Measurements from ENCODE around the gene ENTPD6. TPM values are rescaled to one million over a fixed set of nuclear protein-coding genes. Genes with fewer than 3 reads are reported as not detected.
"Not testable (repeated sequence)": the region's sequence is repeated elsewhere in the genome, so short reads cannot be mapped to it uniquely, and the experiment has no call there.

ENTPD6 gene
- total RNA-seq, 2 donors from 2014 or later = 62.5 to 63.2 TPM

DNA sequence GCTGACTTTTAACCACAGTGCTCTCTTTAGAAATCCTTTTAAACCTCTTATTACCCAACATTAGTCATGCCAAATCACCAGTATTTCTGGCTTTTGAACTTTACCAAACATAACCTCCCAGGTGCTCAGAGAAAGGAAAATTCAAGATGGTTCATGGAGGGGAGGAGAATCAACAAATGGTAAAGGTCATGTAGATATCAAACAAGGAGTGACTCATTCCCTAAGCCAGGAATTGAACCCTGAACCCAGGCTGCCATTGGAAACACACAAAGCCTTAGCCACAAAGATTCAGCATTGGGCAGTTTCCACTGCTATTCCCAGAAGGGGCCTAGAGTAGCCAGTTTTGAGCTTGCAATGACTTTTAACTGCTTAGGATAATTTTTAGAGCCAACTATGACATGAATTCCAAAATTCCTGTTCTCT lies 21.6 kb upstream of the ENTPD6 start:
- DNase-seq (no peak), ATAC-seq (no peak)
- Mint-ChIP-seq H3K4me3 (no peak overlapping the region), H3K4me1 (peaks cover 2% of the 10 kb centered on the region), H3K27me3 (peaks cover 21% of the 10 kb centered on the region), H3K27ac (no peak overlapping the region), H3K36me3 (ENCODE audit: low read depth) (no peaks in the 10 kb centered on the region)
- no peaks in the 10 kb centered on the region for H3K9me3 ChIP-seq (ENCODE audit: control insufficient read depth, low read length, poor library complexity, severe bottlenecking)

DNA sequence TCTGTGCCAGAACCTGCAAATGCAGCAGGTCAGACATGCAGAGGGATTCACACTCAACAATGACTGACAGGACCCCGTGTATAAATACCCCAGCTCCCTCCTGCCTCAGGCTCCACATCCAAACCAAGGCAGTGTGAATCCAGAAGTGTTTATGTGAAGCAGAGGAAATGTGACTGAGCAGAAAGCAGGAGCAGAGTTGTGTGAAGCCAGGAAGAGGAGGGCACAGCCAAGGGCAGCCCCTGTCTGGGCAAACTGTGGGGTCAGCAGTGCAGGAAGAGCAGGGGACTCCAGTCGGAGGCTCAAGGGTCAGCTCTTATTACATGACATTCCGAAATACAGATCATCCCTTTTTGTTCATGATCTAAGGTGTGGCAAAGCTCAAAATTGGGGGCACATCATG lies 19.3 kb upstream of the ENTPD6 start:
- DNase-seq (no peak), ATAC-seq (no peak)
- no peaks in the 10 kb centered on the region for H3K9me3 ChIP-seq (ENCODE audit: control insufficient read depth, low read length, poor library complexity, severe bottlenecking)
- peaks cover 17% of the 10 kb centered on the region for H3K27me3 Mint-ChIP-seq
- peaks cover 5% of the 10 kb centered on the region for H3K4me1 Mint-ChIP-seq
- H3K27ac Mint-ChIP-seq = no peak overlapping the region
- H3K4me3 Mint-ChIP-seq = no peak overlapping the region
- H3K36me3 Mint-ChIP-seq (ENCODE audit: low read depth) = no peaks in the 10 kb centered on the region

DNA sequence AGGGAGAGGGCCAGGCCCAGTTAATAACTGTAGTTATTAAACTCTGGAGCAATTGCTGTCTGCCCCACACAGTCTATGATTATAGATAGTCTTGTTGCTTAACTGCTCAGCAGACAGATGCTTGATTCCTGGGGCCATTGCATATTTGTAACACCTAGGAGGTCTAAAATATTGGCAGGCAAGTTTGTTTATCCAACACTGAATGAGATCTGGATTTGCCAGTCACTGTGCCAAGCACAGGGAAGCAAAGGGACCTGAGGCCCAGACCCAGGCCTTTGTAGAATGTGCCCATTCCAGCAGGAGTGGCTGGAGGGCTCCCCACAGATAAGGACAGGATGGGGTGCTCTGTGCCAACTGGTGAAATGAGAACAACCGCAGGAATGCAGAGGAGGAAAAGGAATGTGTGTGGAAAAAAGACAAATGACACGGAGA lies 17.6 kb upstream of the ENTPD6 start:
- DNase-seq (no peak), ATAC-seq (no peak)
- H3K4me1 Mint-ChIP-seq = peaks cover 3% of the 10 kb centered on the region
- no peak overlapping the region for H3K4me3 Mint-ChIP-seq
- no peaks in the 10 kb centered on the region for H3K9me3 ChIP-seq (ENCODE audit: control insufficient read depth, low read length, poor library complexity, severe bottlenecking)
- no peaks in the 10 kb centered on the region for H3K36me3 Mint-ChIP-seq (ENCODE audit: low read depth)
- H3K27me3 Mint-ChIP-seq = peaks cover 17% of the 10 kb centered on the region
- no peak overlapping the region for H3K27ac Mint-ChIP-seq

DNA sequence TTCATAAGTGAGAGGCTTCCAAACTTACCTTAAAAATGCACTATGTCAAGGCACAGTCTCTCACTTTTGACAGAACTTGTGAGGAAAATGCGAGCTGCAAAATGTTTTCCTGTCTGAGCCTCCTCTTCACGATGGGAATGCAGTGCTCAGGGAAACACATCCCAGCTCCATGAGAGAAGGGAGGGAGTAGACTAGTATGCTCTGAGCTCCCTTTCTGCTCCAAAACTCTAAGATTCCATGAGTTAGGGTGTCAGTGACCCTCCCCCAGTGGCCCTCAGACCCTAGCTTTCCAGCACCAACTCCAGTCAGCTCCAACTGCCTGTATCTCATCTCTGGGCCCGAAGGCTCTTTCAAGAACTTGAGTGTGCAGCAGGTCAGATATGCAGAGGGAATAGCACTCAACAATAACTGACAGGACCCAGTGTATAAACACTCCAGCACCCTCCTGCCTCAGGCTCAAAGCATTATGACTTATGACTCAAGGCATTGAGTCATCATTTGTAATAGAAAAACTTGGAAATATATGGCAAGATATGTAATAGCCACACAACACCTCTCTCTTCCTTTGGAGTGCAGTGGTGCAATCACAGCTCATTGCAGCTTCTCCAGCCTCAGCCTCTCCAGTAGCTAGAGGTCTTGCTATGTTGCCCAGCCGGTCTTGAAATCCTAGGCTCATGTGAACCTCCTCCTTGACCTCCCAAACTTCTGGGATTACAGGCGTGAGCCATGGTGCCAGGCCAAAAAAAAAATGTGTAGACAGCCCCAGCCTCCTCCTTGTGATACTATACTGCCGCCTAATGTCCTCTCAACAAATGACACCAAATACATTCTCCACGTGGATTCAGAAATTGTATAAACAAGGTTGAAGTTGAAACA lies 16.7 kb upstream of the ENTPD6 start:
- ATAC-seq (peak; percentile 79), DNase-seq (no peak)
- H3K4me3 Mint-ChIP-seq = no peak overlapping the region
- H3K36me3 Mint-ChIP-seq (ENCODE audit: low read depth) = no peaks in the 10 kb centered on the region
- H3K9me3 ChIP-seq (ENCODE audit: control insufficient read depth, low read length, poor library complexity, severe bottlenecking) = no peaks in the 10 kb centered on the region
- no peak overlapping the region for H3K27ac Mint-ChIP-seq
- peaks cover 3% of the 10 kb centered on the region for H3K4me1 Mint-ChIP-seq
- peaks cover 17% of the 10 kb centered on the region for H3K27me3 Mint-ChIP-seq

DNA sequence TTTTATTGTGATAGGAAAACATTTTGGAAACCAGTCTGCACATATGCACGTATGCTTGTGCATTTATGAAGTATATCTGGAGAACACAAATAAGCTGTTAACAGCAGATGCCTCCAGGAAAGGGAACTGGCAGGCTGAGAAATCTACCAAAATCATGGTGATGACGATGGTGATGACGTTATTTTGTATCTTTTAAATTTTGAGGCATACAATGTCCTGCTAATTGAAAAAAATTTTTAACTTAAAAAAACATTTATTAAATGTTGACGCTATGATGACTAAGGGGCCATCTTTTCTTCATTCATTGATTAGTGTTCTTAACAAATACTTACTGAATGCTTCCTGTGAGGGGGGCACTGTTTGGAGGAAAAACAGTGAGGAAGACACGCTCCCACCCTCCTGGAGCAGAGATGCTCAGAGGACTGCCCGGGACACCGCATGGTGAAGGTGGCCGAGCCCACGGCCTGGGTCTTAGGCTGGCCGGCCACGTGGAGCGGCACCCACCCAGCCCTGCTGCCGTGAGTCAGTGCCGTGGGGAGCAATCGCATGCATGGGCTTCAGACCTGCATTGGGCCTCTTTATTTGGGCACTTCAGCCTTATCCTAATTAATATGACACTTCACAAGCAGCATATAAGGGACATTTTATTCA lies 15.9 kb upstream of the ENTPD6 start:
- DNase-seq = no peak
- H3K27ac Mint-ChIP-seq = no peak overlapping the region
- no peak for ATAC-seq

DNA sequence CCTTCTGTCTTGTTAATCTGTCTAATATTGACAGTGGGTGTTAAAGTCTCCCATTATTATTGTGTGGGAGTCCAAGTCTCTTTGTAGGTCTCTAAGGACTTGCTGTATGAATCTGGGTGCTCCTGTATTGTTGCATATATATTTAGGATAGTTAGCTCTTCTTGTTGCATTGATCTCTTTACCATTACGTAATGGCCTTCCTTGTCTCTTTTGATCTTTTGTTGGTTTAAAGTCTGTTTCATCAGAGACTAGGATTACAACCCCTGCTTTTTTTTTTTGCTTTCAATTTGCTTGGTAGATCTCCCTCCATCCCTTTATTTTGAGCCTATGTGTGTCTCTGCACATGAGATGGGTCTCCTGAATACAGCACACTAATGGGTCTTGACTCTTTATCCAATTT lies 11.1 kb upstream of the ENTPD6 start:
- not testable (repeated sequence) for H3K27ac Mint-ChIP-seq; DNase-seq; H3K4me3 Mint-ChIP-seq; ATAC-seq; H3K36me3 Mint-ChIP-seq (ENCODE audit: low read depth); H3K4me1 Mint-ChIP-seq; H3K9me3 ChIP-seq (ENCODE audit: control insufficient read depth, low read length, poor library complexity, severe bottlenecking)
- peaks cover 32% of the 10 kb centered on the region for H3K27me3 Mint-ChIP-seq

More for the DNA sequence above, 15.9 kb upstream of the ENTPD6 start:
- H3K9me3 ChIP-seq (ENCODE audit: control insufficient read depth, low read length, poor library complexity, severe bottlenecking) = no peaks in the 10 kb centered on the region
- no peak overlapping the region for H3K4me3 Mint-ChIP-seq
- H3K27me3 Mint-ChIP-seq = peaks cover 16% of the 10 kb centered on the region
- peaks cover 3% of the 10 kb centered on the region for H3K4me1 Mint-ChIP-seq
- no peaks in the 10 kb centered on the region for H3K36me3 Mint-ChIP-seq (ENCODE audit: low read depth)

DNA sequence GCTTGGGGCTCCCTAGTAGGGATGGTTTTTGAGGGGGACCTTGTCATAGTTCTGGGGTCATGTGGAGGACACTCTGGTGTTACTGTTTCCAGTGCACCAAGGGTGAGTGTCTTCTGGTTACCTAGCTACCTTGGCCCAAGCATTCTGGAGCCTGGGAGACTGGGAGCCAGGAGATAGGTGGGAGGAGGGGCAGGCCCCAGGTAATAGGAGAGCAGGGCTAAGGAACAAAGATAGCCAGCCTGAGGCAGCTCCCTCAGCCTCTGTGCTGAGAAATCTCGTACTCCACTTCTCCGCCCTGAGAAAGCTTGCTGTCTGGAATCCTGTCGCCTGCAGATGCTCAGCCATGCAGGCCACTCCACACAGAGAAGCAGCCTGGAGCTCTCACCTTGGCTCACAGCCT lies 8.3 kb upstream of the ENTPD6 start:
- Mint-ChIP-seq H3K27ac (no peak overlapping the region), H3K27me3 (peaks cover 50% of the 10 kb centered on the region), H3K4me3 (no peak overlapping the region), H3K36me3 (ENCODE audit: low read depth) (peaks cover 8% of the 10 kb centered on the region), H3K4me1 (no peaks in the 10 kb centered on the region)
- H3K9me3 ChIP-seq (ENCODE audit: control insufficient read depth, low read length, poor library complexity, severe bottlenecking) = no peaks in the 10 kb centered on the region
- ATAC-seq = no peak
- no peak for DNase-seq

DNA sequence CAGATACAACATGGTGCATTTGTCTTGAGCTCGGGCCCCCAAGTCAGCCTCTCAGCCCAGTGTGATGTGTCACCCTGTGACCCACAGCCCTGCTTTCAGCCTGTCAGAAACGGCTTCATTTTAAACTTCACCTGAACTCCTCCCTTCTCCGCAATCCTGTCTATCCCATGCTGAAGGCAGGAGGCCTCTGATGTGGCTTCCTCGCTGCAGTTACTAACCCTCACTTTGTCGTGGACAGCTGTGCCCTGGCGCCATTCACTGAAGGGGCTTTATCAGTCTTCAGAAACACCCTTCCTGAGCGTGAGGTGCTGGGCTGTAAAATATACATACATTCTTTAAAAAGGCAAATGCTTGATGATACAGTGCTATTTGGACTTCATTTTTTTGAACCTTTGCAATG lies 7.9 kb upstream of the ENTPD6 start:
- no peak for DNase-seq
- no peak overlapping the region for H3K4me3 Mint-ChIP-seq
- no peak for ATAC-seq

DNA sequence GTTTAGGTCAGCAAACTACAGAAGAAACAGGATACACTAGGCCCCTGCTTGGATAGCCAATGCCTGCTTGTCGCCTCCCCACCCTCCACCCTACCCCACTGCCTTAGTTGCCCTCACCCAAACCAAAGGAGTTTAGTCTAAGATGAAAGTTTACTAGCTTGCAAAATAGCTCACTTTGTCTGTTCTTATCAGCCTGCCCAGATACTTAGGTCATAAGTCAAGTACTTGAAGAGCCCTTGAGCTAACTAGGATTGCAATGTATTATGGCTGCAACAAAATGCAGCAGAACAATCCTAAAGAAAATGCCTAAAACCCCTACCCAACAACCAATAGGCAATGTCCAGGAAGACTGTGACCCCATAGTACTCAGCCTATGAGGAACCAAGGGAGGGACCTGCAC lies 7.3 kb upstream of the ENTPD6 start:
- peaks cover 50% of the 10 kb centered on the region for H3K27me3 Mint-ChIP-seq

More for the DNA sequence above, 7.9 kb upstream of the ENTPD6 start:
- no peaks in the 10 kb centered on the region for H3K9me3 ChIP-seq (ENCODE audit: control insufficient read depth, low read length, poor library complexity, severe bottlenecking)
- H3K27me3 Mint-ChIP-seq = peaks cover 50% of the 10 kb centered on the region
- no peaks in the 10 kb centered on the region for H3K4me1 Mint-ChIP-seq
- H3K36me3 Mint-ChIP-seq (ENCODE audit: low read depth) = peaks cover 8% of the 10 kb centered on the region
- H3K27ac Mint-ChIP-seq = no peak overlapping the region

DNA sequence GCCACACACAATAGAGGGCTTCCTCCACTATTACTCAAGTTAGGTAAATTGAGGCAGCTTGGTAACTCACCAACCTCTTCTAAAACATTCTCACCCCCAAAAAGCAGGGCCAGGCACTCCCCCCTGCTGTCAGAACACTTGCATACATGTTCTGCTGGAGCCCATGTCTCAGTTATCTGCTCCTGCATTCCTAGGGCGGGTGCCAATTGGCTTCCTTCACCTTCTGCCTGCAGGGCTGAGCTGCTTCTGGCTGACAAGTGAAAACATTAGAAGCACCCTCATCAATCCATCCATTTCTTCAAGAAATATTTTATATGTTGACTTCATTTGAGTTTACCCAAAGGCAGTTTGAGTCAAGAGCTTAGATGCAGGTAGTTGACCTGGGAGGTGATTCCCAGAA lies 4.5 kb upstream of the ENTPD6 start:
- Mint-ChIP-seq H3K27me3 (peaks cover 39% of the 10 kb centered on the region), H3K4me1 (peaks cover 4% of the 10 kb centered on the region), H3K27ac (no peak overlapping the region), H3K36me3 (ENCODE audit: low read depth) (peaks cover 2% of the 10 kb centered on the region), H3K4me3 (no peak overlapping the region)
- ATAC-seq (no peak), DNase-seq (no peak)
- H3K9me3 ChIP-seq (ENCODE audit: control insufficient read depth, low read length, poor library complexity, severe bottlenecking) = no peaks in the 10 kb centered on the region

More for the DNA sequence above, 7.3 kb upstream of the ENTPD6 start:
- Mint-ChIP-seq H3K4me3 (no peak overlapping the region), H3K27ac (no peak overlapping the region), H3K36me3 (ENCODE audit: low read depth) (peaks cover 8% of the 10 kb centered on the region), H3K4me1 (no peaks in the 10 kb centered on the region)
- DNase-seq = no peak
- ATAC-seq = no peak
- H3K9me3 ChIP-seq (ENCODE audit: control insufficient read depth, low read length, poor library complexity, severe bottlenecking) = no peaks in the 10 kb centered on the region

DNA sequence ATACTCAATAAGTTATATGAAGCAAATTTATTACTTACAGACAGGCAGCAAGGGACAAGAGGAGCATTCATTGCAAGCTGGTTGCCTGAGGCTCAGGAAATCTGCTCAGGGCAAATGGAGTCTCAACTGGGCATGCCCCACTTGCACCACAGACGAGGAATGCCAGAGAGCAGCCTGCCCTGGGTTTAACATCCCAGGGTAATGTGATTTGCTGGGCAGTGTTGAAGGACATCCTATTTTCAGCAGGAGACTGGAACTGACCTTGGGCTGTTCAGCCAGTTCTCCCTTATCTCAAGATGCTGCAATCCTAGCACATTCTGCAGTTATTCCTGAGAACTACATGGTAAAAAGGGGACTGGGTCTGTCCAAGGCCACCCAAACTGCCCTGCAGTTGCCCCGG lies 3.8 kb upstream of the ENTPD6 start:
- peaks cover 2% of the 10 kb centered on the region for H3K36me3 Mint-ChIP-seq (ENCODE audit: low read depth)
- no peak for ATAC-seq
- H3K9me3 ChIP-seq (ENCODE audit: control insufficient read depth, low read length, poor library complexity, severe bottlenecking) = no peaks in the 10 kb centered on the region
- no peak overlapping the region for H3K27ac Mint-ChIP-seq
- no peak overlapping the region for H3K4me3 Mint-ChIP-seq
- H3K4me1 Mint-ChIP-seq = peaks cover 10% of the 10 kb centered on the region
- no peak for DNase-seq
- peaks cover 36% of the 10 kb centered on the region for H3K27me3 Mint-ChIP-seq

DNA sequence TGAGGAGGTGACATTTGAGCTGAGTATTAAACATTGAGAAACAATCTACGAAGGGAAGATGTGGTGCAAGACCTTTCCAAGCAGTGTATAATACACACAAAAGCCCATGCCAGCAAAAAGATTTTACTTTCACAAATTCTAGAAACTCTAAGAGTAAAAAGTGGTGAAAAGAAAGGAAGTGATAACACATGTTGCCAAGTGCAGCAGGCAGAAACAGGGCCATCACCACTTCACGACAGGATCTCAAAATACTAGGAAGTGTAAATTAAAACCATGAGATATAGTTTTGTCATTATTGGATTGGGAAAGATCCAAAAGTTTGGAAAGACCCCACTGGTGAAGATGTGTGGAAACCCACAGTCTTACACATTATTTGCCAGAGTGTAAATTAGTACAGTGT lies 1.7 kb upstream of the ENTPD6 start:
- peaks cover 26% of the 10 kb centered on the region for H3K4me1 Mint-ChIP-seq
- H3K36me3 Mint-ChIP-seq (ENCODE audit: low read depth) = peaks cover 2% of the 10 kb centered on the region
- H3K27ac Mint-ChIP-seq = peak overlapping the region; percentile 56
- no peaks in the 10 kb centered on the region for H3K9me3 ChIP-seq (ENCODE audit: control insufficient read depth, low read length, poor library complexity, severe bottlenecking)
- DNase-seq (no peak), ATAC-seq (no peak)
- H3K27me3 Mint-ChIP-seq = peaks cover 20% of the 10 kb centered on the region
- peak overlapping the region; percentile 25 for H3K4me3 Mint-ChIP-seq

DNA sequence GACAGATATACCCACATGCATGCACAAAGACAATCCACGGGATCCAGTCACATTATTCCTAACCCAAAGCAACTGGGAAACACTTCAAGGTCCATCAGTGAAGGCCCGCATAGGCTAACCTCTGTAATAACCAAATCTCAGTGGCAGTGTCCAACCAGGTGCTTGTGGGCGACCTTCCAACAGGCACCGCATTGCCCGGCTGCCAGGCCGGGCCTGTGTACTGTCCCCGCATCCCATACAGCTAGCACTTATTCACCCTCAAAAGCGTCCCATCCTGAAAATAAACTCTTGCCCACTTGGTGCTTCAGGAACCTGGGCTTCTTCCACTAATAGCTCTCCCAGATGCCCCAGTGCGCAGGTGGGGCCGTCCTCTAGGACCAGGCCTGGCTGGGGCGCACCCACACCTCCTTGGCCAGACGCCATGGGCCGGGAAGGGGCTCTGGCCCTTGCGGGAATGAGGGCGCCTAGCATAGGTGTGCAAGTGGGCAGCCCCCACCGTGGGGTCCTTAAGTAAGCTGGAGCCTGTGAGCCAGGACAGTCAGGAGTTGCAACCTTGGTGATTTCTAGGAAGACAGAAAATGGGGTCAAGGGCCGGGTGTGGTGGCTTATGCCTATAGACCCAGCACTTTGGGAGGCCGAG lies 1.1 kb upstream of the ENTPD6 start:
- no peak for ATAC-seq
- peaks cover 17% of the 10 kb centered on the region for H3K27me3 Mint-ChIP-seq
- H3K9me3 ChIP-seq (ENCODE audit: control insufficient read depth, low read length, poor library complexity, severe bottlenecking) = no peaks in the 10 kb centered on the region
- H3K4me1 Mint-ChIP-seq = peaks cover 32% of the 10 kb centered on the region
- H3K36me3 Mint-ChIP-seq (ENCODE audit: low read depth) = peaks cover 2% of the 10 kb centered on the region
- DNase-seq = no peak
- H3K4me3 Mint-ChIP-seq = peak overlapping the region; percentile 94
- H3K27ac Mint-ChIP-seq = peak overlapping the region; percentile 96

All from T-helper 17 cell (primary cell).